ENCODE measurements around the gene GABRB1. TPM values are rescaled to one million over a fixed set of nuclear protein-coding genes. Genes with fewer than 3 reads are reported as not detected.

GABRB1 gene
- total and polyA plus RNA-seq, 2 experiments from 2014 or later = 0.26 to 0.97 TPM

- H3K27ac ChIP-seq (ENCODE audit: low read depth) = no peak overlapping the region
- Mint-ChIP-seq H3K36me3 (ENCODE audit: low read depth) (no peaks in the 10 kb centered on the region), H3K27me3 (ENCODE audit: insufficient read depth, low read depth, poor library complexity) (no peaks in the 10 kb centered on the region), H3K27ac (no peak overlapping the region), H3K4me1 (peaks cover 10% of the 10 kb centered on the region), H3K9me3 (no peaks in the 10 kb centered on the region), H3K4me3 (no peak overlapping the region)
- ATAC-seq (no peak), DNase-seq (ENCODE audit: low spot score) (no peak)
- no peaks in the 10 kb centered on the region for H3K36me3 ChIP-seq (ENCODE audit: insufficient read depth)
- H3K27me3 ChIP-seq (ENCODE audit: insufficient read depth) = no peaks in the 10 kb centered on the region
- TF ChIP-seq POLR2AphosphoS5 (IDR thresholded peaks at IDR 0.05; ENCODE audit: low read depth) = no peak
- no peak for TF ChIP-seq CTCF (conservative IDR thresholded peaks at IDR 0.05; ENCODE audit: low read depth in 2 of 2)
- TF ChIP-seq NANOG (IDR thresholded peaks at IDR 0.05; ENCODE audit: borderline replicate concordance) = no peak
- no peak overlapping the region for H3K4me2 ChIP-seq
- H3K9me2 ChIP-seq (ENCODE audit: insufficient read depth) = no peaks in the 10 kb centered on the region
- H3K79me2 ChIP-seq (replicated peaks; ENCODE audit: insufficient read depth) = no peaks in the 10 kb centered on the region
- peaks cover 11% of the 10 kb centered on the region for H3K4me1 ChIP-seq (ENCODE audit: insufficient read depth)
- no peak overlapping the region for H2AFZ ChIP-seq
- H4K20me1 ChIP-seq (replicated peaks; ENCODE audit: insufficient read depth) = no peaks in the 10 kb centered on the region
- H3K4me3 ChIP-seq = no peak overlapping the region
- H3F3A ChIP-seq (replicated peaks; ENCODE audit: low read depth) = no peaks in the 10 kb centered on the region
Measured at GRCh38 chr4:47432749-47433148, 401.4 kb downstream of the GABRB1 start.

DNA sequence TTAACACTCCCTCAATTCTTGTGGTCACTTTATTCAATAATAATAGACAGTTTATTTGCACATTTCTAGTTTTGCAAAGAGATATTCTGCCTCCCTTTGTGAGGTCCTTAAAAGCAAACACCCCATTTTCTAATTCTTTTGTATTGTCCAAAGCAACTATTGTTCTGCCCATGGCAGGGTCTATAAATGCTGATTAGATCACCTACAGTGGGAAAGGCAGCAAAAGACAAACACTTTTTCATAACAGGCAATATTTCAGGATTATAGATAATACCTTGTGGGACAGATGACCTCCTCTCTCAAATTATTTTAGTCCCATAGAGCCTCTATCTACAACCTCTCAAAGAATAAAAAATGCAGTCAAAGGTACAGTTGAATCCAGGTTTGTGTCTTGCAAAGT is 403.6 kb downstream of the GABRB1 start:
- H3K79me2 ChIP-seq (replicated peaks; ENCODE audit: insufficient read depth) = no peaks in the 10 kb centered on the region

More for the DNA sequence above, 403.6 kb downstream of the GABRB1 start:
- Mint-ChIP-seq H3K4me1 (peaks cover 10% of the 10 kb centered on the region), H3K27ac (no peak overlapping the region), H3K4me3 (no peak overlapping the region), H3K27me3 (ENCODE audit: insufficient read depth, low read depth, poor library complexity) (no peaks in the 10 kb centered on the region), H3K9me3 (no peaks in the 10 kb centered on the region), H3K36me3 (ENCODE audit: low read depth) (no peaks in the 10 kb centered on the region)
- Histone ChIP-seq H3K4me3 (no peak overlapping the region), H3K36me3 (ENCODE audit: insufficient read depth) (no peaks in the 10 kb centered on the region), H3F3A (replicated peaks; ENCODE audit: low read depth) (no peaks in the 10 kb centered on the region), H3K27me3 (ENCODE audit: insufficient read depth) (no peaks in the 10 kb centered on the region), H3K9me2 (ENCODE audit: insufficient read depth) (no peaks in the 10 kb centered on the region), H3K4me2 (no peak overlapping the region), H3K27ac (ENCODE audit: low read depth) (no peak overlapping the region), H2AFZ (no peak overlapping the region), H3K4me1 (ENCODE audit: insufficient read depth) (peaks cover 11% of the 10 kb centered on the region), H4K20me1 (replicated peaks; ENCODE audit: insufficient read depth) (no peaks in the 10 kb centered on the region)
- TF ChIP-seq ETS1 (IDR thresholded peaks at IDR 0.05) (no peak), ZNF114 (CRISPR knock-in tag; IDR thresholded peaks at IDR 0.05) (no peak), STAT1 (IDR thresholded peaks at IDR 0.05; ENCODE audit: unreplicated experiment) (no peak), POLR2AphosphoS5 (IDR thresholded peaks at IDR 0.05; ENCODE audit: low read depth) (no peak), EZH2phosphoT487 (IDR thresholded peaks at IDR 0.05; ENCODE audit: unreplicated experiment) (no peak), NANOG (IDR thresholded peaks at IDR 0.05; ENCODE audit: borderline replicate concordance) (no peak)
- TF ChIP-seq, protein P1, sequence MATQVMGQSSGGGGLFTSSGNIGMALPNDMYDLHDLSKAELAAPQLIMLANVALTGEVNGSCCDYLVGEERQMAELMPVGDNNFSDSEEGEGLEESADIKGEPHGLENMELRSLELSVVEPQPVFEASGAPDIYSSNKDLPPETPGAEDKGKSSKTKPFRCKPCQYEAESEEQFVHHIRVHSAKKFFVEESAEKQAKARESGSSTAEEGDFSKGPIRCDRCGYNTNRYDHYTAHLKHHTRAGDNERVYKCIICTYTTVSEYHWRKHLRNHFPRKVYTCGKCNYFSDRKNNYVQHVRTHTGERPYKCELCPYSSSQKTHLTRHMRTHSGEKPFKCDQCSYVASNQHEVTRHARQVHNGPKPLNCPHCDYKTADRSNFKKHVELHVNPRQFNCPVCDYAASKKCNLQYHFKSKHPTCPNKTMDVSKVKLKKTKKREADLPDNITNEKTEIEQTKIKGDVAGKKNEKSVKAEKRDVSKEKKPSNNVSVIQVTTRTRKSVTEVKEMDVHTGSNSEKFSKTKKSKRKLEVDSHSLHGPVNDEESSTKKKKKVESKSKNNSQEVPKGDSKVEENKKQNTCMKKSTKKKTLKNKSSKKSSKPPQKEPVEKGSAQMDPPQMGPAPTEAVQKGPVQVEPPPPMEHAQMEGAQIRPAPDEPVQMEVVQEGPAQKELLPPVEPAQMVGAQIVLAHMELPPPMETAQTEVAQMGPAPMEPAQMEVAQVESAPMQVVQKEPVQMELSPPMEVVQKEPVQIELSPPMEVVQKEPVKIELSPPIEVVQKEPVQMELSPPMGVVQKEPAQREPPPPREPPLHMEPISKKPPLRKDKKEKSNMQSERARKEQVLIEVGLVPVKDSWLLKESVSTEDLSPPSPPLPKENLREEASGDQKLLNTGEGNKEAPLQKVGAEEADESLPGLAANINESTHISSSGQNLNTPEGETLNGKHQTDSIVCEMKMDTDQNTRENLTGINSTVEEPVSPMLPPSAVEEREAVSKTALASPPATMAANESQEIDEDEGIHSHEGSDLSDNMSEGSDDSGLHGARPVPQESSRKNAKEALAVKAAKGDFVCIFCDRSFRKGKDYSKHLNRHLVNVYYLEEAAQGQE (IDR thresholded peaks at IDR 0.05; ENCODE audit: unreplicated experiment) = no peak
- DNase-seq (ENCODE audit: low spot score) = no peak
- ATAC-seq = no peak

All from GM23338 (cell line).